Lower lobe of right lung (tissue), 2 donors: ENCODE measurements around the gene KCNQ4. TPM values are rescaled to one million over a fixed set of nuclear protein-coding genes. Genes with fewer than 3 reads are reported as not detected.
A peak's percentile ranks its signal among the peaks of the same experiment; 100 is the strongest.

Experiments
- ATAC-seq, 2 donors: fragments of 200-7000 bp; cut with Tn5 transposase; one replicate each; pipeline ENCODE4 v1.9.1; 2020 to 2022; ENCODE audit warnings: mild to moderate bottlenecking in 2 of 2, moderate library complexity in 2 of 2
- DNase-seq: peaks from one replicate; pipeline ENCODE4 v3.0.0-alpha.2; 2020
- H3K27ac ChIP-seq: fragments of 200-600 bp; one replicate; pipeline ENCODE4 v1.8.0; 2022
- H3K27me3 ChIP-seq: fragments of 200-600 bp; one replicate; pipeline ENCODE4 v1.8.0; 2022; ENCODE audit warnings: low read depth
- H3K36me3 ChIP-seq: fragments of 200-600 bp; one replicate; pipeline ENCODE4 v1.8.0; 2022; ENCODE audit warnings: mild to moderate bottlenecking
- H3K4me1 ChIP-seq: fragments of 200-600 bp; one replicate; pipeline ENCODE4 v1.8.0; 2022
- H3K4me3 ChIP-seq: fragments of 200-600 bp; one replicate; pipeline ENCODE4 v1.8.0; 2022; ENCODE audit warnings: mild to moderate bottlenecking
- H3K9me3 ChIP-seq: fragments of 200-600 bp; one replicate; pipeline ENCODE4 v1.8.0; 2022
- CTCF ChIP-seq: fragments of 200-600 bp; IDR thresholded peaks from one replicate; pipeline ENCODE4 v1.8.0; 2022; ENCODE audit warnings: antibody characterized with exemption, mild to moderate bottlenecking
- intact Hi-C: fragments of 100-400 bp; cut with DNase I; formaldehyde crosslinking; loops from one replicate; pipeline ENCODE4 v1.11.0; 2022
- total RNA-seq: library from RNA; stranded (reverse); fragmentation: NEBNext Ultra II Directional; extraction: Animal tissue kit (Norgen Biotek cat#: 25700); gene quantifications from one replicate; pipeline ENCODE4 v1.2.1, GENCODE V29; 2021
- donor health status: DM: no; HTN: yes; CAD: no; lungs with severe emphysema.

Gene KCNQ4
- total RNA-seq, 1 donor from 2014 or later = 0.89 TPM

GRCh38 chr1:40784141-40784770 lies 669 bp downstream of the KCNQ4 start:
- DNase-seq = no peak
- no peak overlapping the region for H3K27ac ChIP-seq
- peak; percentile 8 to 18 for ATAC-seq
- no peak for TF ChIP-seq CTCF
- peaks cover 18% of the 10 kb centered on the region for H3K4me1 ChIP-seq
- no peaks in the 10 kb centered on the region for H3K36me3 ChIP-seq
- H3K4me3 ChIP-seq = peak overlapping the region; percentile 46
- peaks cover 19% of the 10 kb centered on the region for H3K27me3 ChIP-seq
- H3K9me3 ChIP-seq = no peaks in the 10 kb centered on the region
- intact Hi-C loops = no loop called here

DNA sequence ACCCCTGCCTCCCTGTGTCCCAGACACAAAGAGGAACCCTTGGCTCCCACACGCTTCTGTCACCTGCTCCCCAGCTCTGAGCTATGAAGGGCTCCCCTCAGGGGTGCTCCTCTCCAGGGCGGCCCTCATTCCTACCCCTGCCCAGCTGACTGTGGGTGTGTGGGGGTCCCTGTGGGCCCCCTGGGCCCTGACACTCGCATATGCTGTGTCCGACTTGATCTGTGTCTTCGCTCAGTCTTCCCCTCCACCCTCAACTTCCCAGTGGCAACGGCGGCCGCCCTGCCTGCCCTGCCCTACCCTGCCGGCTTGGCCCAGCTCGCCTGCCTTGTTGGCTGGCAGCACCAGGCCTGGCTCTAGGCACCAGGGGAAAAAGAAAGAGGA lies 1.2 kb downstream of the KCNQ4 start:
- intact Hi-C loops = no loop called here
- H3K4me3 ChIP-seq = peak overlapping the region; percentile 46
- peaks cover 19% of the 10 kb centered on the region for H3K27me3 ChIP-seq
- H3K9me3 ChIP-seq = no peaks in the 10 kb centered on the region
- H3K36me3 ChIP-seq = no peaks in the 10 kb centered on the region
- DNase-seq = no peak
- no peak for ATAC-seq
- H3K4me1 ChIP-seq = peaks cover 18% of the 10 kb centered on the region
- no peak overlapping the region for H3K27ac ChIP-seq
- TF ChIP-seq CTCF = no peak

GRCh38 chr1:40785446-40785845 lies 1.9 kb downstream of the KCNQ4 start:
- no peaks in the 10 kb centered on the region for H3K36me3 ChIP-seq
- peaks cover 19% of the 10 kb centered on the region for H3K27me3 ChIP-seq
- DNase-seq (no peak), ATAC-seq (no peak)
- TF ChIP-seq CTCF = no peak
- intact Hi-C loops = no loop called here
- H3K27ac ChIP-seq = no peak overlapping the region
- H3K9me3 ChIP-seq = no peaks in the 10 kb centered on the region
- H3K4me1 ChIP-seq = peaks cover 18% of the 10 kb centered on the region
- H3K4me3 ChIP-seq = no peak overlapping the region

DNA sequence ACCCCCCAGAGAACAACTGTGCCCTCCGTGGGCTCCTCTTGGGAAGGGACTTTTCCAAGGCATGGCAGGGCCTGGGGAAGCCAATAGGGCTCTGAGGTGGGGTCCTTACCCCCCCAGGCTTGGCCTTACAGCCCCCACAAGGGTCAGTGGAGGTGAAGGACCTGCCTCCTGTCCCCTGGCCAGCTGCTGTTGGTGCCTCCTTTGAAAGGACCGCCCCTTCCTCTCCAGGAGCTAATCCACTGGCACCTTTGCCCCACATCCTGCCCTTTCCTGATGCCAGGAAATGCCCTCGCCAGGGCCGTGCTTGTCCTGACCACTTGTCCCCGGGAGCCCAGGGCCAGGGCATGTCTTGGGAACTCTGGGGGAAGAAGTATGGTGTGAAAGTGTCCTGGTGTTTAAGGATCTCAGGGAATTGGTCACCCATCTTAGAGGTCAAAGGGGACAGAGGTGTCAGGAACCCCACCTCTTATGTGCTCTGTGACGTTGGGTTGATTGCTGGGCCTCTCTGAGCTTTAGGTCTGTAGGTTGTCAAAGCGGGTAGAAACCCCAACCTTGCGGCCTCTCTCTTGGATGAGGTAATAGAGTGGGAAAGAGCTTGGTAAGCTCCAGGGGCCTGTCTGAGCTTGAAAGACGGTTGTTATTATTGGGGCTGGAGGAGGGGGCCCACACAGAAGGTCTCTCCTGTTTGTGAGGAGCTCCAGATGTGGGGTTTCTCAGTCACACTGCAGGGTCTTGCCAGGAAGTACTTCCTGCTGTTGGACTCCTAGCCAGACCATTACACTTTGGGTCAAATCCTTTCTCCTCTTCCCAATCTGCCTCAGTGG lies 2.8 kb downstream of the KCNQ4 start:
- Histone ChIP-seq H3K4me3 (no peak overlapping the region), H3K9me3 (no peaks in the 10 kb centered on the region), H3K27ac (no peak overlapping the region), H3K27me3 (peaks cover 19% of the 10 kb centered on the region), H3K36me3 (no peaks in the 10 kb centered on the region), H3K4me1 (peaks cover 18% of the 10 kb centered on the region)
- DNase-seq = no peak
- no peak for TF ChIP-seq CTCF
- no peak for ATAC-seq
- intact Hi-C loops = no loop called here

DNA sequence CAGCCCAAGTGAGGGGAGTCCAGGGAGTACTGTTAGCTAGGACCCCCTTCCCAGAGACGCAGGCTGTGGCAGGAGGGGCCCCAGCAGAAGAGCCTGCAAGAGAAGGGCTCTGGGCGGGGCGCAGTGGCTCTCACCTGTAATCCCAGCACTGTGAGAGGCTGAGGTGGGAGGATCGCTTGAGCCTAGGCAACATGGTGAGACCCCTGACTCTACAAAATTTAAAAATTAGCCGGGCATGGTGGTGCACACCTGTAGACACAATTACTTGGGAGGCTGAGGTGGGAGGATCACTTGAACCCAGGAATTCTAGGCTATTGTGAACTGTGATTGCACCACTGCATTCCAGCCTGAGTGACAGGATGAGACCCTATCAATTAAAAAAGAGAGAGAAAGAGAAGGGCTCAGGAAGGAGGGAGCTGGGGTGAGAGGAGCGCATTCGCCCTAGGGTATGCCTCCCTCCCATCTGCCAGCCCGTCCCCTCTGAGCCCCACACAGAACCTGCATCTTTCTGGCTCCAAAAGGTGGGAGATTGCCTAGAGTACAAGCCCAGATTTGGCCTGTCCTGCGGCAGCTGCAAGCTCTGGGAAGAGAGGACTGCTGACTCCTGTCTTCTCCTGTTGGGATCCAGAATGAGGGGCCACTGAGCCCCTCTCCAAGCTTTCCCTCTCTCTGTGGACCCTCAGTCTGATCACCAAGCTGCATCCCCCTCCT lies 3.6 kb downstream of the KCNQ4 start:
- intact Hi-C loops = no loop called here
- no peaks in the 10 kb centered on the region for H3K36me3 ChIP-seq
- ATAC-seq = no peak
- H3K9me3 ChIP-seq = no peaks in the 10 kb centered on the region
- H3K27ac ChIP-seq = no peak overlapping the region
- peaks cover 14% of the 10 kb centered on the region for H3K4me1 ChIP-seq
- peaks cover 17% of the 10 kb centered on the region for H3K27me3 ChIP-seq
- H3K4me3 ChIP-seq = no peak overlapping the region
- TF ChIP-seq CTCF = no peak
- no peak for DNase-seq
